GM21423 (cell line): Measurements from ENCODE around the gene FGF18.

Source experiments
- ATAC-seq: cut with Tn5 transposase; IDR thresholded peaks from one replicate; pipeline ENCODE4 v1.9.1; 2021; ENCODE audit warnings: mild to moderate bottlenecking, moderate library complexity; ENCODE audit not compliant: unreplicated experiment

Gene FGF18

GRCh38 chr5:171436804-171437285, 17.4 kb downstream of the FGF18 start:
- no peak for ATAC-seq

- ATAC-seq, result no peak
Observed at GRCh38 chr5:171437286-171437821, 17.9 kb downstream of the FGF18 start.

GRCh38 chr5:171438738-171439137, 19.3 kb downstream of the FGF18 start:
- ATAC-seq, result no peak

GRCh38 chr5:171441246-171441791, 21.9 kb downstream of the FGF18 start:
- no peak for ATAC-seq

- no peak for ATAC-seq
Observed at GRCh38 chr5:171442287-171443042, 23.0 kb downstream of the FGF18 start.

DNA sequence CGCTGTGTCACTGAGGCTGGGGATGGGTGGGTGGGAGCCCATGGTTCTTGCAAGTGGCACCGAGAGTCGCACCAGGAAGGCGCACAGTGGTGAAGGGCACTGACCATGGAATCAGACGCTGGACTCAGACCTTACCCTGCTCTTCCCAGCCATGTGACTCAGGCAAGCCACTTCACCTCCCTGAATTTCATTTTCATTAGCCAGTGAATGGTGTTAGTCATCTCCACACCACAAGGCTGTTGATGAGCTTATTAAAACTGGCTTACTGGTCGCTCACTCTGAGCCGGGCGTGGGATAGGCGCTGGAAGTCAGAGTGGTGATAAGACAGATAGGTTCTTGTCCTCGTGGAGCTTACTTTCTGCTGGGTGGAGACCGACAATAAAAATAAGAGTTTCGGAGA, 25.1 kb downstream of the FGF18 start:
- no peak for ATAC-seq

DNA sequence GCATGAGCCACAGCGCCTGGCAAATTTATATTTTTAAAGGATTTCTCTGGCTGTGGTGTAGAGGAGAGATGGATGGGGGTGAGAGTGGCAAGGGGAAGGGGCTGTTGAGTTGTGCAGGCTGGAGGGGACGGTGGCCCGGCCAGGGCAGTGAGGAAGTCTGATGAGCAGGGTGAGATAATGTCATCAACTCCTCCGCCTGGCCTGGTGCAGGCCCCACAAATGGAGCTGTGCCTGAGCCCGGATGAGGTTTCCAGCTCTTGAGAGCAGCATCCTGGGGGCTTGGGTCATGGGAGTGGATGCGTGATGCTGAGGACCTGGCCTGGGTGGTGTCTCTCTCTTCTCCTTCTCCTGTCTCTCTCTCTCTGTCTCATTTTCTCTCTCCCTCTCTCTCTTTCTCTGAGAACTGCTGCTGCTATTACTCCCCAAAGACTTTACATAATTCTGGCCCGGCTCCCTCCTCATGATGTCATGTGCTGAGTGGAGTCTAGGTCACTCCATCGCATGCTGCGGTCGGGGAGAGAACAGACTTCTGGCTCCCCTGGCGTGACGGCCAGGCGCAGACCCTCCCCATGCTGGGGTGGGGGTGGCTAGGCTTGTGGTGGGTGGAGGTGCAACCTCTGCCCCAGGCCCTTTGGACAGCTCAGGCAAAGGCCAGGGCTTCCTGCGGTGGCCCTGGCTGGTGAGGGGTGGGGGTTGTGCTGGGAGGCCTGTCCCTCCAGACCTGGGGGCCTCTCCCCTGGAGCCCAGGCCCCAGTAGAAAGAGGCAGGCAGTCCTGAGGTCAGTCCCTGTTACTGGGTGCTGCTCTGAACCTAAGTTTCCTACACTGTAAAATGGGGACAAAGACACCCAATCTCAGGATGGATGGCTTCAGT, 26.4 kb downstream of the FGF18 start:
- no peak for ATAC-seq

- ATAC-seq, result no peak
Observed at GRCh38 chr5:171447226-171447625, 27.8 kb downstream of the FGF18 start.

GRCh38 chr5:171449426-171449825, 30.0 kb downstream of the FGF18 start:
- no peak for ATAC-seq

GRCh38 chr5:171450423-171451331, 31.2 kb downstream of the FGF18 start:
- ATAC-seq, result no peak

- ATAC-seq, result no peak
Observed at GRCh38 chr5:171451421-171451820, 32.0 kb downstream of the FGF18 start.

- no peak for ATAC-seq
Observed at GRCh38 chr5:171453056-171453725, 33.7 kb downstream of the FGF18 start.

DNA sequence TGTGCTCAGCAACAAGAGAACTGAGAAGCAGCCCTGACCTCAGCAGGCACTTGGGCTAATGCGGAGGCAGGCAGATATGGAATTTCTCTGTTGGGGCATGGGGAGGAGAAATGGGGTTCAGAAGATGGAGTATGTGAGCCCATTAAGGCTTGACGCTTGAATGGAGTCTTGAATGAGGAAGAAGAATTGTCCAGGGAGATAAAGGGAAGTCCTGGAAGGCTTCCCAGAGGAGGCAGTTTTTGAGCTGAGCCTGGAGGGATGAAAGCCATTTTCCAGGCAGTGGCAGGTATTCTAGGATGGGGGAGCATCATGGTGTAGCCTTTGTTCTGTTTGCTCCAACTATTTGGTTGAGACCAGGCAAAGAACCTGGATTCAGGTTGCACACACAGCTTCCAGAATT, 34.5 kb downstream of the FGF18 start:
- ATAC-seq, result no peak

- ATAC-seq, result no peak
Observed at GRCh38 chr5:171454549-171454948, 35.1 kb downstream of the FGF18 start.

DNA sequence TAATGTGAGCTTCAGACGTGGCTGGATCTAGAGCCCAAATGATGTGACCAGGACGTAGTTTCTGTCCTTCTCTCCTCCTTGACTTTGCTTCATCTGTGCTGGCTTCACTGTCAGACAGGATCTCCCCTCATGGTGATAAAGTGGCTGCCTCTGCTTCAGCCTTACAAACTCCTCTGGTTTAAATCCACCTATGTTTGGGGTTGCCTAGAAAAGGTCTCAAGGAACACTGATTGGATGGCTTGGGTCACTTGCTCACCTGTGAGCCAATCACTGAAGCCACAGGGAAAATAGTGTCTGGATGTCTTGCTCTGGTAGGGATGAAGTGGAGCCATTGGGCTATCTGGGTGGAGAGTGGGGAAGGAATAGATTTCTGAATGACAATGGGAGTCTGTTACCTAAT, 36.1 kb downstream of the FGF18 start:
- ATAC-seq, result no peak

DNA sequence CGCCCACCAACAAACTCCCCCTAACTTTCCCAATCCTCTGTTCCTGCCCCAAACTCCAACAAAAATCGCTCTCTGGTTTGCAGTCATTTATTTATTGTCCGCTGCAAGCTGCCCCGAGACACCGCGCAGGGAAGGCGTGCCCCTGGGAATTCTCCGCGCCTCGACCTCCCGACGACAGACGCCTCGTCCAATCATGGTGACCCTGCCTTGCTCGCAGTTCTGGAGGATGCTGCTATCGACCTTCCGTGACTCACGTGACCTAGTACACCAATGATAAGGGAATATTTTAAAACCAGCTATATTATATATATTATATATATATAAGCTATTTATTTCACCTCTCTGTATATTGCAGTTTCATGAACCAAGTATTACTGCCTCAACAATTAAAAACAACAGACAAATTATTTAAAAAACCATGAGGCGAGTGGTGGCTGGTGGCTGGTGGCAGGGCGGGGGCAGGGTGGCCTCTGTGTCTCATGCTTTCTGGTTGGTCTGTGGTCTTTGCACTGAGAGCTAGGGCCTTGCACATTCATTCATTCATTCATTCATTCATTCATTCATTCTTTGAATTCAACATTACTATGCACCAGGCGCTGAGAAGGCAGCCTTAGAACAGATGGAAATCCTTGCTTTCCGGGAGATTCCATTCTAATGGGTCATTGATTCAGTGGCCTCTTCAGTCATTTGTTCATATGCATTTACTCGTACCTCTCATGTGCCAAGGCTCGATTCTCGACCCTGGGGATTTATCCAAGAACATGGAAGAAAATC, 37.9 kb downstream of the FGF18 start:
- no peak for ATAC-seq

DNA sequence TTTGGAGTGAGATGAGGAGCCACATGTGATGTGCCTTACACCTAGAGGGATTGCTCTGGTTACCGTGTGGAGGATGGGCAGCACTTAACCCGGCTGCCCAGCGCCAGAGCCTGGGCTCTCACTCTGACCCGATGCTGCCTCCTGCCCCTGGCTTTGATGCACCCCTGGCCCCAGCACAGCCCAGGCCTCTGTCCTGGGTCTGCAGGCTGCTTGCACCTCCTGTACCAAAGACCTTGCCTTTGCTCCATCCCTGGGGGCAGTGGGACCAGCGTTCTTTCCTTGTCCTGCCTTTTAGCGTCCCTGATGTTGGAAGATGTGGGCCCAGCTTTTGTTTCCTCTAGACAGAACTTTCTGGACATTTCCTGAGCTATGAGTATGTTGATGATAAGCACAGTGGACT, 40.4 kb downstream of the FGF18 start:
- no peak for ATAC-seq

DNA sequence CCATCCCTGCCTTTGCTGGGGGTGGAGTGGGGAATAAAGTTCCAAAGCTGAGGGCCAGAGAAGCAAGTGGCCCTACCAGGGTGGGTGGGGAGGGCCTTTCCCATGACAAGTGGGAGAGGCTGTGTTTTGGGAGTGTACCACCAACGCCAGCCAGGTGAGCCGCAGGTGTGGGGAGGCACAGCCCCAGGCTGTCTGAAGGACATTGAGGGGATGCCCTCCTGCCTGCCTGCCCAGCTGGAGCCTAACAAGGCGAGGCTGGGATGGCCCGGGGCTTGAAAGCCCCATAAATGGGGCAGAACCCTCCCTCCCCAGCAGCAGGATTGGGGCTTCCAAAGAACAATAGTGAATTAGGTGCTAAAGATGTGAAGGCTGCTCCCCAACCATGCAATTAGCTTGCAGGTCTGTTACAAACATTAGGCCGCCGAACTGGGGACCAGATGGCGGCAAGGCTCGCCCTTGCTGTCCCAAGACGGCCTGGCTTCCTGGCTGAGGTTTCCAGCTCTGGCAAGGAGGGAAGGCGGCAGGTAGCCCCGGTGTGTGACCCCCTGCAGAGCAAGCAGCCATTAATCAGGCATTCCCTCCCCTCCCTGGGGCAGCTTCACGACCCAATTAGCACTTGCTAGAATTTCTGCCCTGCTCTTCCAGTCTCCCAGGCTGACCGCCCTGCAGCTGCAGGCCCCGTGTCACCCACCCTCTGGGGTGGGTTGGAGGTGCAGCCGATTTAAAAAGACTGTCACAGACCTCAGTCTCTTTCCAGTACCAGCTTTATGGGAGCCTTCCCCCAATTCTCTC, 42.9 kb downstream of the FGF18 start:
- ATAC-seq, result no peak
